GM23338 (cell line): ENCODE measurements around the gene ARHGAP27. TPM values are rescaled to one million over a fixed set of nuclear protein-coding genes. Genes with fewer than 3 reads are reported as not detected.

Experiments
- ATAC-seq: fragments of 200-7000 bp; cut with Tn5 transposase; 3 replicates; pipeline ENCODE4 v1.9.1; 2020
- DNase-seq: peaks from one replicate; pipeline ENCODE4 v3.0.0-alpha.2; 2015; ENCODE audit warnings: low spot score
- H2AFZ ChIP-seq: fragments of 200-600 bp; sonication (generic); 2 replicates; pipeline ENCODE4 v1.8.0; 2016; ENCODE audit warnings: antibody characterized with exemption, mild to moderate bottlenecking, moderate library complexity
- H3F3A ChIP-seq: fragments of 200-600 bp; sonication (generic); replicated peaks from 2 replicates; pipeline ENCODE4 v1.8.0; 2017; ENCODE audit warnings: antibody characterized with exemption, mixed run types, low read depth
- H3K27ac ChIP-seq: fragments of 200-600 bp; sonication (generic); 2 replicates; pipeline ENCODE4 v1.6.1; 2016; ENCODE audit warnings: low read depth
- H3K27me3 ChIP-seq: fragments of 200-600 bp; sonication (generic); 2 replicates; pipeline ENCODE4 v1.8.0; 2016; ENCODE audit warnings: mild to moderate bottlenecking, mixed run types, moderate library complexity; ENCODE audit not compliant: insufficient read depth
- H3K36me3 ChIP-seq: fragments of 200-600 bp; sonication (generic); 2 replicates; pipeline ENCODE4 v1.8.0; 2016; ENCODE audit warnings: mild to moderate bottlenecking; ENCODE audit not compliant: insufficient read depth
- H3K4me1 ChIP-seq: fragments of 200-600 bp; sonication (generic); 2 replicates; pipeline ENCODE4 v1.8.0; 2016; ENCODE audit warnings: mild to moderate bottlenecking, moderate library complexity; ENCODE audit not compliant: insufficient read depth
- H3K4me2 ChIP-seq: fragments of 200-600 bp; sonication (generic); 2 replicates; pipeline ENCODE4 v1.7.1; 2017; ENCODE audit warnings: mixed run types
- H3K4me3 ChIP-seq: fragments of 200-600 bp; sonication (generic); 2 replicates; pipeline ENCODE4 v1.6.1; 2016; ENCODE audit warnings: mixed run types
- H3K79me2 ChIP-seq: fragments of 200-600 bp; sonication (generic); replicated peaks from 2 replicates; pipeline ENCODE4 v1.8.0; 2017; ENCODE audit warnings: mild to moderate bottlenecking; ENCODE audit not compliant: insufficient read depth
- H3K9me2 ChIP-seq: fragments of 200-600 bp; sonication (generic); 2 replicates; pipeline ENCODE4 v1.8.0; 2017; ENCODE audit not compliant: insufficient read depth
- H4K20me1 ChIP-seq: fragments of 200-600 bp; sonication (generic); replicated peaks from 2 replicates; pipeline ENCODE4 v1.8.0; 2017; ENCODE audit warnings: mild to moderate bottlenecking; ENCODE audit not compliant: insufficient read depth
- H3K27ac Mint-ChIP-seq: 2 replicates; pipeline ENCODE4 v1.8.0; 2020; ENCODE audit warnings: inconsistent platforms, mild to moderate bottlenecking, moderate library complexity, mixed read lengths
- H3K27me3 Mint-ChIP-seq: 3 replicates; pipeline ENCODE4 v1.8.0; 2022; ENCODE audit warnings: low read depth, mild to moderate bottlenecking, moderate library complexity, mixed read lengths, inconsistent platforms; ENCODE audit not compliant: insufficient read depth, poor library complexity
- H3K36me3 Mint-ChIP-seq: 3 replicates; pipeline ENCODE4 v1.8.0; 2021; ENCODE audit warnings: low read depth, mild to moderate bottlenecking, inconsistent platforms, moderate library complexity, mixed read lengths
- H3K4me1 Mint-ChIP-seq: 3 replicates; pipeline ENCODE4 v1.8.0; 2020; ENCODE audit warnings: mild to moderate bottlenecking, inconsistent platforms, mixed read lengths
- H3K4me3 Mint-ChIP-seq: 3 replicates; pipeline ENCODE4 v1.8.0; 2021; ENCODE audit warnings: moderate library complexity, mild to moderate bottlenecking, inconsistent platforms, mixed read lengths
- H3K9me3 Mint-ChIP-seq: 3 replicates; pipeline ENCODE4 v1.8.0; 2020; ENCODE audit warnings: moderate library complexity, mild to moderate bottlenecking, inconsistent platforms, mixed read lengths
- CTCF ChIP-seq, 2 experiments: fragments of 200-600 bp in 1 of 2; sonication (generic) in 1 of 2; conservative IDR thresholded peaks; 2 replicates each; pipeline versions ENCODE4 v1.5.1 to v1.6.1; 2016 to 2017; ENCODE audit warnings: antibody characterized with exemption in 2 of 2, low read depth in 2 of 2, mild to moderate bottlenecking in 2 of 2, moderate library complexity in 1 of 2
- EZH2 ChIP-seq: fragments of 200-600 bp; sonication (generic); IDR thresholded peaks from one replicate; pipeline ENCODE4 v1.8.0; 2017; ENCODE audit warnings: antibody characterized with exemption, mild to moderate bottlenecking, low read depth; ENCODE audit not compliant: unreplicated experiment
- EZH2phosphoT487 ChIP-seq: fragments of 200-600 bp; sonication (generic); IDR thresholded peaks from one replicate; pipeline ENCODE4 v1.8.1; 2018; ENCODE audit warnings: antibody characterized with exemption; ENCODE audit not compliant: unreplicated experiment
- JUNB ChIP-seq: IDR thresholded peaks from one replicate; pipeline ENCODE4 v1.6.1; 2016; ENCODE audit warnings: antibody characterized with exemption; ENCODE audit not compliant: unreplicated experiment
- POLR2AphosphoS5 ChIP-seq: IDR thresholded peaks from 2 replicates; pipeline ENCODE4 v1.6.1; 2016; ENCODE audit warnings: antibody characterized with exemption, low read depth
- REST ChIP-seq: IDR thresholded peaks from one replicate; pipeline ENCODE4 v1.6.1; 2018; ENCODE audit warnings: antibody characterized with exemption; ENCODE audit not compliant: unreplicated experiment
- STAT1 ChIP-seq: IDR thresholded peaks from one replicate; pipeline ENCODE4 v1.6.1; 2016; ENCODE audit warnings: antibody characterized with exemption; ENCODE audit not compliant: unreplicated experiment
- ZNF331 ChIP-seq: fragments of 250-450 bp; sonication (Bioruptor Pico); IDR thresholded peaks from 2 replicates; pipeline ENCODE4 v1.5.0; 2020; ENCODE audit warnings: low read depth, mild to moderate bottlenecking, moderate library complexity
- polyA plus RNA-seq: library from polyadenylated mRNA; unstranded; fragments of >200 nt; fragmentation: Nextera tagmentation; extraction: Ambion mirVana; gene quantifications from 2 replicates; pipeline ENCODE4 v1.2.1, GENCODE V29; 2016
- total RNA-seq: library from RNA; depleted of rRNA; stranded (reverse); fragments of >200 nt; shearing (Covaris generic); gene quantifications from 2 replicates; pipeline ENCODE4 v1.2.3, GENCODE V29; 2014
- TF ChIP-seq, protein P1 (sequence below): fragments of 250-450 bp; sonication (Bioruptor Pico); IDR thresholded peaks from 2 replicates; pipeline ENCODE4 v1.5.0; 2020; ENCODE audit warnings: mild to moderate bottlenecking, moderate library complexity

ARHGAP27 gene
- total and polyA plus RNA-seq, 2 experiments from 2014 or later, result 5.9 to 17.7 TPM

DNA sequence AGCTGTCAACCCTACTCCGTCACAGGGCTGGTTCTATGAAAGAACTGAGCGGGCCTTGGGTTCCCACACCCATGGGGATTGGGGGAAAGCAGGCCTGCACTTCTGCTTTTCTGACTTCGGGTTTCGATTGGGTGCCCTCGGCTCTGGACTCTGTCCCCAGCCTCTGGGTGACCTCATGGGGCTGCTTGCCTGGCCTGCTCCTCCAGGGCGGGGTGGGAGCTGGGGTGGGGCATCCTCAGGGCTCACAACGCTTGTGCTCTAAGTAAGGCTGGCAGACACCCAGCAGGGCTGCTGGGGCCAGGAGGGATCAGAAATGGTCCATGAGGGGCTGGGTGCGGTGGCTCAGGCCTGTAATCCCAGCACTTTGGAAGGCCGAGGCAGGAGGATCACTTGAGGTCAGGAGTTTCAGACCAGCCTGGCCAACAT, 19.2 kb downstream of the ARHGAP27 start:
- Histone ChIP-seq H3K4me3 (no peak overlapping the region), H4K20me1 (no peaks in the 10 kb centered on the region), H3K4me1 (no peaks in the 10 kb centered on the region; the same call in 1 of the 2 replicates), H3K79me2 (no peaks in the 10 kb centered on the region), H2AFZ (no peak overlapping the region), H3K27ac (no peak overlapping the region), H3K4me2 (no peak overlapping the region), H3K36me3 (no peaks in the 10 kb centered on the region), H3K27me3 (no peaks in the 10 kb centered on the region), H3K9me2 (no peaks in the 10 kb centered on the region), H3F3A (no peaks in the 10 kb centered on the region)
- ATAC-seq, result no peak
- Mint-ChIP-seq H3K4me3 (no peak overlapping the region), H3K9me3 (no peaks in the 10 kb centered on the region), H3K27ac (no peak overlapping the region), H3K27me3 (peaks cover 9% of the 10 kb centered on the region), H3K4me1 (peaks cover 33% of the 10 kb centered on the region), H3K36me3 (no peaks in the 10 kb centered on the region)
- no peak for DNase-seq
- TF ChIP-seq EZH2phosphoT487 (no peak), ZNF331 (CRISPR knock-in tag) (no peak), EZH2 (no peak)

- no peaks in the 10 kb centered on the region for H3F3A ChIP-seq
- peaks cover 40% of the 10 kb centered on the region for H3K4me1 Mint-ChIP-seq
- no peaks in the 10 kb centered on the region for H4K20me1 ChIP-seq
- H3K4me1 ChIP-seq, result peaks cover 3% of the 10 kb centered on the region
- no peak for ATAC-seq
- no peaks in the 10 kb centered on the region for H3K36me3 Mint-ChIP-seq
- H3K79me2 ChIP-seq, result no peaks in the 10 kb centered on the region
- H3K27ac Mint-ChIP-seq, result no peak overlapping the region
- H3K27ac ChIP-seq, result no peak overlapping the region
- H3K4me3 ChIP-seq, result no peak overlapping the region
- no peak overlapping the region for H3K4me3 Mint-ChIP-seq
- H3K9me3 Mint-ChIP-seq, result no peaks in the 10 kb centered on the region
- H3K27me3 ChIP-seq, result no peaks in the 10 kb centered on the region
- peaks cover 16% of the 10 kb centered on the region for H3K27me3 Mint-ChIP-seq
- no peaks in the 10 kb centered on the region for H3K36me3 ChIP-seq
- H2AFZ ChIP-seq, result no peak overlapping the region
- DNase-seq, result no peak
- H3K4me2 ChIP-seq, result no peak overlapping the region
- H3K9me2 ChIP-seq, result no peaks in the 10 kb centered on the region
- TF ChIP-seq STAT1 (no peak), POLR2AphosphoS5 (no peak), EZH2 (no peak), ZNF331 (CRISPR knock-in tag) (no peak), CTCF (conservative IDR thresholded peaks at IDR 0.05; ENCODE audit: low read depth in 2 of 2) (no peak), EZH2phosphoT487 (no peak), JUNB (no peak), REST (no peak)
- TF ChIP-seq, protein P1, sequence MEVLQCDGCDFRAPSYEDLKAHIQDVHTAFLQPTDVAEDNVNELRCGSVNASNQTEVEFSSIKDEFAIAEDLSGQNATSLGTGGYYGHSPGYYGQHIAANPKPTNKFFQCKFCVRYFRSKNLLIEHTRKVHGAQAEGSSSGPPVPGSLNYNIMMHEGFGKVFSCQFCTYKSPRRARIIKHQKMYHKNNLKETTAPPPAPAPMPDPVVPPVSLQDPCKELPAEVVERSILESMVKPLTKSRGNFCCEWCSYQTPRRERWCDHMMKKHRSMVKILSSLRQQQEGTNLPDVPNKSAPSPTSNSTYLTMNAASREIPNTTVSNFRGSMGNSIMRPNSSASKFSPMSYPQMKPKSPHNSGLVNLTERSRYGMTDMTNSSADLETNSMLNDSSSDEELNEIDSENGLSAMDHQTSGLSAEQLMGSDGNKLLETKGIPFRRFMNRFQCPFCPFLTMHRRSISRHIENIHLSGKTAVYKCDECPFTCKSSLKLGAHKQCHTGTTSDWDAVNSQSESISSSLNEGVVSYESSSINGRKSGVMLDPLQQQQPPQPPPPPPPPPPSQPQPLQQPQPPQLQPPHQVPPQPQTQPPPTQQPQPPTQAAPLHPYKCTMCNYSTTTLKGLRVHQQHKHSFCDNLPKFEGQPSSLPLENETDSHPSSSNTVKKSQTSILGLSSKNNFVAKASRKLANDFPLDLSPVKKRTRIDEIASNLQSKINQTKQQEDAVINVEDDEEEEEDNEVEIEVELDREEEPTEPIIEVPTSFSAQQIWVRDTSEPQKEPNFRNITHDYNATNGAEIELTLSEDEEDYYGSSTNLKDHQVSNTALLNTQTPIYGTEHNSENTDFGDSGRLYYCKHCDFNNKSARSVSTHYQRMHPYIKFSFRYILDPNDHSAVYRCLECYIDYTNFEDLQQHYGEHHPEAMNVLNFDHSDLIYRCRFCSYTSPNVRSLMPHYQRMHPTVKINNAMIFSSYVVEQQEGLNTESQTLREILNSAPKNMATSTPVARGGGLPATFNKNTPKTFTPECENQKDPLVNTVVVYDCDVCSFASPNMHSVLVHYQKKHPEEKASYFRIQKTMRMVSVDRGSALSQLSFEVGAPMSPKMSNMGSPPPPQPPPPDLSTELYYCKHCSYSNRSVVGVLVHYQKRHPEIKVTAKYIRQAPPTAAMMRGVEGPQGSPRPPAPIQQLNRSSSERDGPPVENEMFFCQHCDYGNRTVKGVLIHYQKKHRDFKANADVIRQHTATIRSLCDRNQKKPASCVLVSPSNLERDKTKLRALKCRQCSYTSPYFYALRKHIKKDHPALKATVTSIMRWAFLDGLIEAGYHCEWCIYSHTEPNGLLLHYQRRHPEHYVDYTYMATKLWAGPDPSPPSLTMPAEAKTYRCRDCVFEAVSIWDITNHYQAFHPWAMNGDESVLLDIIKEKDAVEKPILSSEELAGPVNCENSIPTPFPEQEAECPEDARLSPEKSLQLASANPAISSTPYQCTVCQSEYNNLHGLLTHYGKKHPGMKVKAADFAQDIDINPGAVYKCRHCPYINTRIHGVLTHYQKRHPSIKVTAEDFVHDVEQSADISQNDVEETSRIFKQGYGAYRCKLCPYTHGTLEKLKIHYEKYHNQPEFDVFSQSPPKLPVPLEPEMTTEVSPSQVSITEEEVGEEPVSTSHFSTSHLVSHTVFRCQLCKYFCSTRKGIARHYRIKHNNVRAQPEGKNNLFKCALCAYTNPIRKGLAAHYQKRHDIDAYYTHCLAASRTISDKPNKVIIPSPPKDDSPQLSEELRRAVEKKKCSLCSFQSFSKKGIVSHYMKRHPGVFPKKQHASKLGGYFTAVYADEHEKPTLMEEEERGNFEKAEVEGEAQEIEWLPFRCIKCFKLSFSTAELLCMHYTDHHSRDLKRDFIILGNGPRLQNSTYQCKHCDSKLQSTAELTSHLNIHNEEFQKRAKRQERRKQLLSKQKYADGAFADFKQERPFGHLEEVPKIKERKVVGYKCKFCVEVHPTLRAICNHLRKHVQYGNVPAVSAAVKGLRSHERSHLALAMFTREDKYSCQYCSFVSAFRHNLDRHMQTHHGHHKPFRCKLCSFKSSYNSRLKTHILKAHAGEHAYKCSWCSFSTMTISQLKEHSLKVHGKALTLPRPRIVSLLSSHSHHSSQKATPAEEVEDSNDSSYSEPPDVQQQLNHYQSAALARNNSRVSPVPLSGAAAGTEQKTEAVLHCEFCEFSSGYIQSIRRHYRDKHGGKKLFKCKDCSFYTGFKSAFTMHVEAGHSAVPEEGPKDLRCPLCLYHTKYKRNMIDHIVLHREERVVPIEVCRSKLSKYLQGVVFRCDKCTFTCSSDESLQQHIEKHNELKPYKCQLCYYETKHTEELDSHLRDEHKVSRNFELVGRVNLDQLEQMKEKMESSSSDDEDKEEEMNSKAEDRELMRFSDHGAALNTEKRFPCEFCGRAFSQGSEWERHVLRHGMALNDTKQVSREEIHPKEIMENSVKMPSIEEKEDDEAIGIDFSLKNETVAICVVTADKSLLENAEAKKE (CRISPR knock-in tag), result no peak
Observed at GRCh38 chr17:45411348-45412105, 21.1 kb downstream of the ARHGAP27 start.
